Left ventricle myocardium inferior (tissue), 1 donor: ENCODE measurements around the gene MYL2. TPM values are rescaled to one million over a fixed set of nuclear protein-coding genes. Genes with fewer than 3 reads are reported as not detected.

Experiments used
- DNase-seq: peaks from one replicate; pipeline ENCODE4 v3.0.0-alpha.2; 2020
- H3K27ac ChIP-seq: fragments of 200-600 bp; replicated peaks from 2 replicates; pipeline ENCODE4 v1.8.0; 2021
- H3K27me3 ChIP-seq: fragments of 200-600 bp; 2 replicates; pipeline ENCODE4 v1.8.0; 2021; ENCODE audit warnings: low read depth
- H3K36me3 ChIP-seq: fragments of 200-600 bp; 2 replicates; pipeline ENCODE4 v1.8.0; 2021
- H3K4me1 ChIP-seq: fragments of 200-600 bp; 2 replicates; pipeline ENCODE4 v1.8.0; 2021
- H3K4me3 ChIP-seq: fragments of 200-600 bp; 2 replicates; pipeline ENCODE4 v1.8.0; 2021; ENCODE audit warnings: mild to moderate bottlenecking, moderate library complexity
- H3K9me3 ChIP-seq: fragments of 200-600 bp; replicated peaks from 2 replicates; pipeline ENCODE4 v1.8.0; 2021
- CTCF ChIP-seq: fragments of 200-600 bp; IDR thresholded peaks from 2 replicates; pipeline ENCODE4 v1.8.0; 2021; ENCODE audit warnings: antibody characterized with exemption, mild to moderate bottlenecking, borderline replicate concordance
- intact Hi-C: fragments of 100-400 bp; cut with micrococcal nuclease; formaldehyde crosslinking; loops from one replicate; pipeline ENCODE4 v1.11.0; 2022
- total RNA-seq: library from RNA; stranded (reverse); fragmentation: NEBNext Ultra II Directional; extraction: Animal tissue kit (Norgen Biotek cat#: 25700); gene quantifications from one replicate; pipeline ENCODE4 v1.2.1, GENCODE V29; 2021
- donor health status: DM: no; HTN: yes; CAD: no; lungs with severe emphysema.

Gene MYL2
- total RNA-seq, 1 donor from 2014 or later, result 33,375 TPM

- intact Hi-C loops, result loop anchor here (10.0 kb wide), 1 partner anchor 381 kb away; no protein-coding TSS in a partner anchor
- Histone ChIP-seq H3K4me3 (no peak overlapping the region), H3K9me3 (no peaks in the 10 kb centered on the region), H3K4me1 (peaks cover 37% of the 10 kb centered on the region), H3K27me3 (peaks cover 40% of the 10 kb centered on the region), H3K27ac (peak overlapping the region; percentile 48), H3K36me3 (no peaks in the 10 kb centered on the region)
- no peak for TF ChIP-seq CTCF
- DNase-seq, result no peak
These were observed 13.1 kb upstream of the MYL2 start for GRCh38 chr12:110933326-110933974.

GRCh38 chr12:110932046-110932445 is 11.7 kb upstream of the MYL2 start:
- Histone ChIP-seq H3K4me1 (peaks cover 43% of the 10 kb centered on the region), H3K36me3 (no peaks in the 10 kb centered on the region), H3K9me3 (no peaks in the 10 kb centered on the region), H3K27me3 (peaks cover 32% of the 10 kb centered on the region), H3K27ac (peak overlapping the region; percentile 89), H3K4me3 (peak overlapping the region; percentile 49)
- DNase-seq, result no peak
- intact Hi-C loops, result loop anchor here (10.0 kb wide), 1 partner anchor 383 kb away; no protein-coding TSS in a partner anchor
- peak; percentile 22 for TF ChIP-seq CTCF

- peak; percentile 82 for DNase-seq
- no peak for TF ChIP-seq CTCF
- Histone ChIP-seq H3K4me1 (peaks cover 45% of the 10 kb centered on the region), H3K27me3 (peaks cover 29% of the 10 kb centered on the region), H3K27ac (peak overlapping the region; percentile 89), H3K36me3 (no peaks in the 10 kb centered on the region), H3K4me3 (no peak overlapping the region), H3K9me3 (no peaks in the 10 kb centered on the region)
- intact Hi-C loops, result loop anchor here (10.0 kb wide), 1 partner anchor 383 kb away; no protein-coding TSS in a partner anchor
These were observed 10.9 kb upstream of the MYL2 start for GRCh38 chr12:110931315-110931728.

- H3K4me1 ChIP-seq, result peaks cover 46% of the 10 kb centered on the region
- DNase-seq, result no peak
- peak overlapping the region; percentile 89 for H3K27ac ChIP-seq
- TF ChIP-seq CTCF, result no peak
- H3K9me3 ChIP-seq, result no peaks in the 10 kb centered on the region
- H3K27me3 ChIP-seq, result peaks cover 31% of the 10 kb centered on the region
- no peaks in the 10 kb centered on the region for H3K36me3 ChIP-seq
- intact Hi-C loops, result loop anchor here (10.0 kb wide), 1 partner anchor 384 kb away; no protein-coding TSS in a partner anchor
- H3K4me3 ChIP-seq, result no peak overlapping the region
These were observed 10.3 kb upstream of the MYL2 start for GRCh38 chr12:110930348-110931314.

- DNase-seq, result no peak
- no peak overlapping the region for H3K4me3 ChIP-seq
- no peaks in the 10 kb centered on the region for H3K36me3 ChIP-seq
- H3K27ac ChIP-seq, result peak overlapping the region; percentile 89
- H3K27me3 ChIP-seq, result peaks cover 35% of the 10 kb centered on the region
- H3K4me1 ChIP-seq, result peaks cover 46% of the 10 kb centered on the region
- intact Hi-C loops, result loop anchor here (10.0 kb wide), 1 partner anchor 385 kb away; no protein-coding TSS in a partner anchor
- no peak for TF ChIP-seq CTCF
- no peaks in the 10 kb centered on the region for H3K9me3 ChIP-seq
These were observed 9.4 kb upstream of the MYL2 start for GRCh38 chr12:110929818-110930217.
